Lower leg skin (tissue), 3 donors: ENCODE data around the gene FA2H.

ENCODE experiments used
- POLR2A ChIP-seq, 2 donors: fragments of 450-650 bp; IDR thresholded peaks; one replicate each; pipeline ENCODE4 v1.6.1; 2016 to 2017; ENCODE audit warnings: antibody characterized with exemption in 2 of 2, mild to moderate bottlenecking in 1 of 2, moderate library complexity in 1 of 2
- TF ChIP-seq, protein P1 (sequence below), 3 donors: fragments of 450-650 bp; IDR thresholded peaks; one replicate each; pipeline ENCODE4 v1.5.1; 2016; ENCODE audit warnings: antibody characterized with exemption in 3 of 3, mild to moderate bottlenecking in 3 of 3, moderate library complexity in 2 of 3

DNA sequence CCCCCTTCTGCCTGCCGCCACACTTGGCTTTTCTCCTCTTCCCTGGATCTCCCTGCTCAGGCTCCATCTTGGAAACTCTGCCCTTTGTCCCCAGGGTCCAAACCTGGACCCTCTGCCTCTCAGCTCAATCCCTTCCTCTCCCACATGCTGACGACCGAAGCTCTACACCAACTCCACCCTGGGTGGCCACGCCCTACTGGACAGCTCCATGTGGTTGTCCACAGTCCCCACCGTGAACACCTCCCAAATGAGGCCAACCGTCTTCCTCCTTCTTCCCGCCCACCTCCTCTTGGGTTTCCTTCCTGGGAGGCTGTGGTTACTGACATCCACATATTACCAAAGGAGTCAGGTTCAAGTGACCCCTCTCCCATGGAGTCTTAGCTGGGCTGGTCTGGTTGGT, 51.4 kb downstream of the FA2H start:
- TF ChIP-seq, protein P1, sequence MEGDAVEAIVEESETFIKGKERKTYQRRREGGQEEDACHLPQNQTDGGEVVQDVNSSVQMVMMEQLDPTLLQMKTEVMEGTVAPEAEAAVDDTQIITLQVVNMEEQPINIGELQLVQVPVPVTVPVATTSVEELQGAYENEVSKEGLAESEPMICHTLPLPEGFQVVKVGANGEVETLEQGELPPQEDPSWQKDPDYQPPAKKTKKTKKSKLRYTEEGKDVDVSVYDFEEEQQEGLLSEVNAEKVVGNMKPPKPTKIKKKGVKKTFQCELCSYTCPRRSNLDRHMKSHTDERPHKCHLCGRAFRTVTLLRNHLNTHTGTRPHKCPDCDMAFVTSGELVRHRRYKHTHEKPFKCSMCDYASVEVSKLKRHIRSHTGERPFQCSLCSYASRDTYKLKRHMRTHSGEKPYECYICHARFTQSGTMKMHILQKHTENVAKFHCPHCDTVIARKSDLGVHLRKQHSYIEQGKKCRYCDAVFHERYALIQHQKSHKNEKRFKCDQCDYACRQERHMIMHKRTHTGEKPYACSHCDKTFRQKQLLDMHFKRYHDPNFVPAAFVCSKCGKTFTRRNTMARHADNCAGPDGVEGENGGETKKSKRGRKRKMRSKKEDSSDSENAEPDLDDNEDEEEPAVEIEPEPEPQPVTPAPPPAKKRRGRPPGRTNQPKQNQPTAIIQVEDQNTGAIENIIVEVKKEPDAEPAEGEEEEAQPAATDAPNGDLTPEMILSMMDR (IDR thresholded peaks at IDR 0.05): no peak
- TF ChIP-seq POLR2A (IDR thresholded peaks at IDR 0.05): no peak
